Activated T-helper 1 cell treated with Interleukin-2 at 50 U/mL for 16 hours (primary cell): ENCODE results near the gene REEP2.
"Not testable (repeated sequence)": the region's sequence is repeated elsewhere in the genome, so short reads cannot be mapped to it uniquely, and the experiment has no call there.

ENCODE experiments used
- DNase-seq: peaks from one replicate; pipeline ENCODE4 v3.0.0-alpha.2; 2020; ENCODE audit warnings: low read depth

Gene REEP2

GRCh38 chr5:138438724-138439476 lies at the start of gene REEP2:
TSS of gene REEP2 (plus strand) at chr5:138439057. CDS start at chr5:138439209, 152 bp downstream.
- peak; percentile 44 for DNase-seq

GRCh38 chr5:138389332-138389731 lies 49.5 kb upstream of the REEP2 start:
- no peak for DNase-seq

GRCh38 chr5:138389911-138390310 lies 48.9 kb upstream of the REEP2 start:
- not testable (repeated sequence) for DNase-seq

- no peak for DNase-seq
These were observed 46.9 kb upstream of the REEP2 start for GRCh38 chr5:138391859-138392386.

- DNase-seq, result no peak
These were observed 36.2 kb upstream of the REEP2 start for GRCh38 chr5:138402640-138403039.

GRCh38 chr5:138408023-138408422 lies 30.8 kb upstream of the REEP2 start:
- no peak for DNase-seq

GRCh38 chr5:138410996-138411640 lies 27.7 kb upstream of the REEP2 start:
- DNase-seq, result not testable (repeated sequence)

GRCh38 chr5:138418444-138418843 lies 20.4 kb upstream of the REEP2 start:
- no peak for DNase-seq

- DNase-seq, result no peak
These were observed 13.8 kb upstream of the REEP2 start for GRCh38 chr5:138425079-138425478.

- no peak for DNase-seq
These were observed 2.9 kb upstream of the REEP2 start for GRCh38 chr5:138435943-138436342.

- DNase-seq, result no peak
These were observed 694 bp upstream of the REEP2 start for GRCh38 chr5:138438003-138438723.

- no peak for DNase-seq
These were observed 761 bp downstream of the REEP2 start for GRCh38 chr5:138439477-138440158.

GRCh38 chr5:138440159-138441073 lies 1.6 kb downstream of the REEP2 start:
- no peak for DNase-seq

GRCh38 chr5:138441221-138441620 lies 2.4 kb downstream of the REEP2 start:
- DNase-seq, result no peak

- no peak for DNase-seq
These were observed 5.4 kb downstream of the REEP2 start for GRCh38 chr5:138444078-138444773.

- no peak for DNase-seq
These were observed 6.1 kb downstream of the REEP2 start for GRCh38 chr5:138444774-138445546.

- DNase-seq, result no peak
These were observed 6.9 kb downstream of the REEP2 start for GRCh38 chr5:138445547-138446271.

- DNase-seq, result no peak
These were observed 9.2 kb downstream of the REEP2 start for GRCh38 chr5:138448070-138448469.
